ENCODE data around the gene TSPAN2.

DNA sequence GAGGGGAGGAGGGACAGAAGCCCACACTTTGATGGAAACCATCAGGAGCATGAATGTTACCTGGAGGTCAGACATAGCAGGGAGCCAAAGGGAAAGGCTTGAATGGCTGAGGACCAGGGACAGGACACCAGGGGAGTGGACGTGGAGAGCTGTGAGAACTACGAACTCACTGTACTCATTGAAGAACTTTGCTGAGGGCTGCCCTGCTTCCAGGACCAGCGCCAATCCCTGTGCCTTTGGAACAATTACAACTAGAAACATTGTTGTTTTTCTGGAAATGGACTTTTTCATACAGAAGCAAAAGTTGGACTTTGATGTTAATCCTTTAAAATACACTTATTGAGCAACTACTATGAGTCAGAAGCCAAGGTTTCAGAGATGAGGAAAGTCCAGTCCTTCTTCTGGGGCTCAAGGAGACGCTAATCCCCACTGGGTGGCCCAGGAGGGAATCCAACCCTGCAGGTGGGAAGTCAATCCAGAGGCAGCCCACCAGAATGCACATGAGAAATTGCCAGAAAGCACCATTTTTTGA, 12.9 kb downstream of the TSPAN2 start:
- TF ChIP-seq CTCF (IDR thresholded peaks at IDR 0.05; ENCODE audit: poor library complexity, severe bottlenecking) (no peak), REST (IDR thresholded peaks at IDR 0.05; ENCODE audit: borderline replicate concordance) (no peak), EZH2 (IDR thresholded peaks at IDR 0.05; ENCODE audit: borderline replicate concordance, insufficient read depth, low read length, poor library complexity, severe bottlenecking) (no peak), EP300 (conservative IDR thresholded peaks at IDR 0.05; ENCODE audit: poor library complexity, severe bottlenecking) (no peak)

Measured in neural cell (in vitro differentiated cells).